ENCODE results near the gene HSPG2.

HSPG2 gene

DNA sequence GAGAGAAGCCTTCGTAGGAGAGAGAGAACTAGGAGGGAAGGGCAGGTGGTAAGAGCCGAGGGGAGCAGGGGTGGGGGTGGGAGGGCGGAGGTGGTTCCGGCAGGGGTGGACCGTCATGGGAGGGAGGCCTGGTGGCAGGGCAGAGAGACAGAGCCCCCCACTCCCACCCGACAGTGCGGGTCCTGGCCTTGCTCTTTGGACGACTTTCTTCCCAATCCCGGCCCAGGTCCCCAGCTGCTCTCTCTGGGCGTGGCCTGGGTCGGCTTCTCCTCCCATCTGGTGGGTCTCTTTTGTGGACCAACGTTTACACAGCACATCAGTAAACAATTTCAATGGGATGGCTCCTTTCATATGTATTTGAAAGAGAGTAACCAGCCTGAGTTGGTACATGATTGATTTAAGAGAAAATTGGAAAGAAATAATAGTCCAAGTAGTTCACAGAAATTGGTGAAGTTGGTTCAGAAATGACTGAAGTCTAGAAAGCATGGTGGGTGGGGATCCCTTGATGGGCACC is 68.1 kb downstream of the HSPG2 start:
- no peak overlapping the region for H3K4me3 ChIP-seq (ENCODE audit: low read depth, low read length)
- TF ChIP-seq, protein P1, sequence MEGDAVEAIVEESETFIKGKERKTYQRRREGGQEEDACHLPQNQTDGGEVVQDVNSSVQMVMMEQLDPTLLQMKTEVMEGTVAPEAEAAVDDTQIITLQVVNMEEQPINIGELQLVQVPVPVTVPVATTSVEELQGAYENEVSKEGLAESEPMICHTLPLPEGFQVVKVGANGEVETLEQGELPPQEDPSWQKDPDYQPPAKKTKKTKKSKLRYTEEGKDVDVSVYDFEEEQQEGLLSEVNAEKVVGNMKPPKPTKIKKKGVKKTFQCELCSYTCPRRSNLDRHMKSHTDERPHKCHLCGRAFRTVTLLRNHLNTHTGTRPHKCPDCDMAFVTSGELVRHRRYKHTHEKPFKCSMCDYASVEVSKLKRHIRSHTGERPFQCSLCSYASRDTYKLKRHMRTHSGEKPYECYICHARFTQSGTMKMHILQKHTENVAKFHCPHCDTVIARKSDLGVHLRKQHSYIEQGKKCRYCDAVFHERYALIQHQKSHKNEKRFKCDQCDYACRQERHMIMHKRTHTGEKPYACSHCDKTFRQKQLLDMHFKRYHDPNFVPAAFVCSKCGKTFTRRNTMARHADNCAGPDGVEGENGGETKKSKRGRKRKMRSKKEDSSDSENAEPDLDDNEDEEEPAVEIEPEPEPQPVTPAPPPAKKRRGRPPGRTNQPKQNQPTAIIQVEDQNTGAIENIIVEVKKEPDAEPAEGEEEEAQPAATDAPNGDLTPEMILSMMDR (IDR thresholded peaks at IDR 0.05; ENCODE audit: low read depth, low read length, missing control alignments), result no peak
- in situ Hi-C loops (cut with HindIII; ENCODE audit: low pct_ligation_motif_present, low sequenced_read_pairs), result no loop called here
- no peak for DNase-seq
- no peaks in the 10 kb centered on the region for H3K27me3 ChIP-seq (replicated peaks)
- no peak overlapping the region for H3K27ac ChIP-seq
- peaks cover 42% of the 10 kb centered on the region for H3K36me3 ChIP-seq (replicated peaks)

- DNase-seq, result no peak
- TF ChIP-seq, protein P1 (IDR thresholded peaks at IDR 0.05; ENCODE audit: low read depth, low read length, missing control alignments), result no peak
- in situ Hi-C loops (cut with HindIII; ENCODE audit: low pct_ligation_motif_present, low sequenced_read_pairs), result no loop called here
- Histone ChIP-seq H3K27ac (no peak overlapping the region), H3K36me3 (replicated peaks) (peaks cover 37% of the 10 kb centered on the region), H3K27me3 (replicated peaks) (no peaks in the 10 kb centered on the region), H3K4me3 (ENCODE audit: low read depth, low read length) (no peak overlapping the region)
These were observed 68.6 kb downstream of the HSPG2 start for GRCh38 chr1:21868482-21868881.

GRCh38 chr1:21867451-21867996 is 69.6 kb downstream of the HSPG2 start:
- in situ Hi-C loops (cut with HindIII; ENCODE audit: low pct_ligation_motif_present, low sequenced_read_pairs), result no loop called here
- Histone ChIP-seq H3K36me3 (replicated peaks) (peaks cover 34% of the 10 kb centered on the region), H3K27me3 (replicated peaks) (no peaks in the 10 kb centered on the region), H3K27ac (no peak overlapping the region), H3K4me3 (ENCODE audit: low read depth, low read length) (no peak overlapping the region)
- TF ChIP-seq, protein P1 (IDR thresholded peaks at IDR 0.05; ENCODE audit: low read depth, low read length, missing control alignments), result no peak
- no peak for DNase-seq

DNA sequence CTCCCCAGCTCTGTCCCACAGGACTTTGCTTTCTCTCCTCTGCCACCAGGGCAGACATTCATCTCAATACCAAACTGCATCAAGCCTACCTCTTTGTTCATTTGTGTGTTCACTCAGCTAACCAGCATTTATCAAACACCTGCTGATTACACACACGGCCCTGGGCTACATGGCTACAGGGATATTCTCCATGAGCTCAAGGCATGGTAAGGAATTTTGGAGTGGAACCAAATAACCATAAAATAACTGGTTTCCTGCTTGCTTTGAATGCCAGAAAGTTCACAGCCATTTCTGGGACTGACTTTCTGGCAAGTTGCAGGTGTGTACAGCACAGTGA is 70.4 kb downstream of the HSPG2 start:
- DNase-seq, result no peak
- in situ Hi-C loops (cut with HindIII; ENCODE audit: low pct_ligation_motif_present, low sequenced_read_pairs), result no loop called here
- H3K36me3 ChIP-seq (replicated peaks), result peaks cover 32% of the 10 kb centered on the region
- no peaks in the 10 kb centered on the region for H3K27me3 ChIP-seq (replicated peaks)
- TF ChIP-seq, protein P1 (IDR thresholded peaks at IDR 0.05; ENCODE audit: low read depth, low read length, missing control alignments), result no peak
- no peak overlapping the region for H3K4me3 ChIP-seq (ENCODE audit: low read depth, low read length)
- H3K27ac ChIP-seq, result no peak overlapping the region

DNA sequence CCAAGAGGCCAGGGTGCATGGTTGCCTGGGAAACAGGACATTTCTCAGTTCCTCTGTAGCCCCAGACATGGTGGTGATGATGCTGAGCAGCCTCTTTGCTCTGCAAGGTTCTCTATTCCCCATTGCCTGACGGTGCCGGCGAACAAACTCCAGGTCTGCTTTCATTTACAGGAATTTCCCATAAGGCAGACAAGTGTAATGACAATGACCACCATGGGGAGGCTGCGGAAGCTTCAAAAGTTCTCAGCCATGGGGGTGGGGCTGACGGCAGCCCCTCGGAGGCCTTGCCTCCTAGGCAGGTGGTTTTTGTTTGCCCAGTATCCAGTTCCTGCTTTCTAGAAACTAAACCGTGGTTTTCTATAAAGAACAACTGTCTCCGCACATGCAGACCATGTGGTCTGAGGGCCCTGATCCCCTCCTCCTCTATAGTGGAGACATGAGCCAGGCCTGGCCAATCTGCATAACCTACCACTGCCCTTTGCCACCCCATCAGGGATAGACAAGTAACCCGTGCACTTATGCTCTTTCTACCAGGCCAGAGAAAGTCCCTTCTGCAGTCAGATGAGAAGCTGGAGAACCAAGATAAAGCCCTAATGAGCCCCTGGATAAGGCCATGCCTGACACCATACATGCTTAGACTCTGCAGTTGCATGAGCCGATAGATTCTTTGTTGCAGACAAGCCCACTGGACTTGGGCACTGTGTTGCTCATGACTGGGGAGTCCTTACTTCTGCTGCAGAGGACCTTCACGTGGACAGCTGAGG is 71.0 kb downstream of the HSPG2 start:
- H3K27me3 ChIP-seq (replicated peaks), result no peaks in the 10 kb centered on the region
- H3K36me3 ChIP-seq (replicated peaks), result peaks cover 31% of the 10 kb centered on the region
- TF ChIP-seq, protein P1 (IDR thresholded peaks at IDR 0.05; ENCODE audit: low read depth, low read length, missing control alignments), result peak; percentile 31
- DNase-seq, result no peak
- H3K4me3 ChIP-seq (ENCODE audit: low read depth, low read length), result no peak overlapping the region
- in situ Hi-C loops (cut with HindIII; ENCODE audit: low pct_ligation_motif_present, low sequenced_read_pairs), result no loop called here
- H3K27ac ChIP-seq, result no peak overlapping the region
